Measurements from ENCODE around the gene GOLGA8J.

DNA sequence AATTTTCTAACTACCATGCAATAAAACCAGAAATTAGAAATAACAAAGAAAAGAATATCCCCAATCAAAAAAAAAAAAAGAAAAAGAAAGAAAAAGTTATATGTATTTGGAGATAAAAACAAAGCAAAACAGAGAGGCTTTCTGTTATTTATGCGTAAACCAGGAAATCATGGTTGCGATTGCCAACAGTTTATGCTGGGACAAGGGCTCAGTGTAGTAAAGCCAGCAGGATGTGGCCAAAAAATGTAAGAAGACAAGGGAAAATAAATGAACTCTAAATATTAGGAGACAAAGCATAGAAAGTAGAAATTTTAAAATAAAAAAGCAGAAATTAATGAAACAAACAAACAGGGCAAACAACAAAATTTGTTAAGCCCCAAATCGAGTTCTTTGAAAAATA, 27.2 kb upstream of the GOLGA8J start:
- TF ChIP-seq SUZ12 (IDR thresholded peaks at IDR 0.05), result no peak
- no peak for TF ChIP-seq HDGF (IDR thresholded peaks at IDR 0.05; ENCODE audit: borderline replicate concordance)
- TF ChIP-seq BHLHE40 (IDR thresholded peaks at IDR 0.05; ENCODE audit: borderline replicate concordance), result no peak
- TF ChIP-seq FOXM1 (IDR thresholded peaks at IDR 0.05; ENCODE audit: borderline replicate concordance), result no peak
- no peak for TF ChIP-seq ELF4 (IDR thresholded peaks at IDR 0.05)
- TF ChIP-seq SP1 (IDR thresholded peaks at IDR 0.05), result no peak
- TF ChIP-seq L3MBTL2 (conservative IDR thresholded peaks at IDR 0.05), result no peak
- TF ChIP-seq ZNF384 (IDR thresholded peaks at IDR 0.05), result no peak
- TF ChIP-seq LEF1 (IDR thresholded peaks at IDR 0.05; ENCODE audit: borderline replicate concordance), result no peak
- no peak for TF ChIP-seq FOXA1 (IDR thresholded peaks at IDR 0.05)
- no peak for TF ChIP-seq PKNOX1 (IDR thresholded peaks at IDR 0.05)
